ENCODE data around the gene STXBP1. TPM values are rescaled to one million over a fixed set of nuclear protein-coding genes. Genes with fewer than 3 reads are reported as not detected.

STXBP1 gene
- total and polyA plus RNA-seq, 9 of the 15 experiments (the other 6 are each of a cell fraction or from before 2014, with no cell fraction given), result 4.6 to 35.1 (median 9.7) TPM

- TF ChIP-seq ETV6 (IDR thresholded peaks at IDR 0.05; ENCODE audit: borderline replicate concordance in 1 of 2, low read depth in 2 of 2, low read length in 1 of 2) (no peak), ETV6 (CRISPR knock-in tag; IDR thresholded peaks at IDR 0.05; ENCODE audit: borderline replicate concordance) (no peak), TFAP4 (CRISPR knock-in tag; IDR thresholded peaks at IDR 0.05; ENCODE audit: borderline replicate concordance) (peak; percentile 33; the same call in 1 of the 2 replicates), UBTF (IDR thresholded peaks at IDR 0.05; ENCODE audit: borderline replicate concordance in 1 of 2, low read depth in 2 of 2, low read length in 2 of 2) (peak; percentile 20 to 76; a peak in 1 of 4 replicates), ZNF609 (CRISPR knock-in tag; IDR thresholded peaks at IDR 0.05; ENCODE audit: borderline replicate concordance) (no peak), RB1 (IDR thresholded peaks at IDR 0.05; ENCODE audit: low read depth) (peak; percentile 57), ELF4 (CRISPR knock-in tag; IDR thresholded peaks at IDR 0.05) (no peak), CCAR2 (IDR thresholded peaks at IDR 0.05; ENCODE audit: low read depth, low read length) (no peak), MAZ (CRISPR knock-in tag; conservative IDR thresholded peaks at IDR 0.05 in 1 of 2, IDR thresholded peaks at IDR 0.05 in 1 of 2) (peak in 1 of 2 experiments; percentile 79; a peak in 3 of 4 replicates), JUND (IDR thresholded peaks at IDR 0.05; ENCODE audit: borderline replicate concordance, low read depth, low read length) (no peak), JUND (tag; IDR thresholded peaks at IDR 0.05; ENCODE audit: borderline replicate concordance, low read depth, low read length) (no peak), ZNF740 (CRISPR knock-in tag; IDR thresholded peaks at IDR 0.05) (peak; percentile 39; the same call in 1 of the 2 replicates), ZNF740 (tag; IDR thresholded peaks at IDR 0.05) (no peak), ERF (CRISPR knock-in tag; IDR thresholded peaks at IDR 0.05) (0 out of 2 replicates have a peak, but pooled peaks have one; percentile 16), ZNF644 (tag; IDR thresholded peaks at IDR 0.05; ENCODE audit: low read depth) (no peak)
Observed at GRCh38 chr9:127611899-127612790, at the start of gene STXBP1 (continued).

All from K562 (cell line).